Measurements from ENCODE around the gene TUT7.

TUT7 gene

DNA sequence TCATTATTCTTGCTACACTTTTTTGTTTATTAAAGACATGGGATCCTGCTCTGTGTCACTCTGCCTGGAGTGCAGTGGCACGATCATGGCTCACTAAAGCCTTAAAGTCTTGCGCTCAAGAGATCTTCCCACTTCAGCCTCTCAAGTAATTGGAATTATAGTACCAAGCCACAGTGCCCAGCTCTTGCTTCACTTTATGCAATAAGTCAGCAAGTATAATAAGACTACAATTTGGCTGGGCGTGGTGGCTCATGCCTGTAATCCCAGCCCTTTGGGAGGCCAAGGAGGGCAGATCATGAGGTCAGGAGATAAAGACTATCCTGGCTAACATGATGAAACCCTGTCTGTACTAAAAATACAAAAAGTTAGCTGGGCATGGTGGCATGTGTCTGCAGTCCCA is 100.6 kb downstream of the TUT7 start:
- no peak for DNase-seq
- Histone ChIP-seq H3K4me2 (ENCODE audit: insufficient read depth, low read length) (no peak overlapping the region), H4K20me1 (ENCODE audit: insufficient read depth, low read length) (no peaks in the 10 kb centered on the region), H2AFZ (ENCODE audit: low read depth, low read length) (no peak overlapping the region), H3K9me3 (ENCODE audit: insufficient read depth, low read length, severe bottlenecking) (peaks cover 2% of the 10 kb centered on the region), H3K27me3 (ENCODE audit: insufficient read depth, low read length, poor library complexity) (no peaks in the 10 kb centered on the region), H3K4me3 (ENCODE audit: low read depth in 1 of 2, low read length in 2 of 2) (no peak overlapping the region), H3K27ac (ENCODE audit: low read length) (no peak overlapping the region), H3K79me2 (ENCODE audit: insufficient read depth, low read length) (no peaks in the 10 kb centered on the region), H3K4me1 (ENCODE audit: insufficient read depth, low read length) (no peaks in the 10 kb centered on the region), H3K9ac (ENCODE audit: low read depth, low read length) (no peak overlapping the region), H3K36me3 (ENCODE audit: insufficient read depth, low read length) (no peaks in the 10 kb centered on the region)
- ATAC-seq (ENCODE audit: insufficient read depth, low read depth): no peak
- TF ChIP-seq, protein P1, sequence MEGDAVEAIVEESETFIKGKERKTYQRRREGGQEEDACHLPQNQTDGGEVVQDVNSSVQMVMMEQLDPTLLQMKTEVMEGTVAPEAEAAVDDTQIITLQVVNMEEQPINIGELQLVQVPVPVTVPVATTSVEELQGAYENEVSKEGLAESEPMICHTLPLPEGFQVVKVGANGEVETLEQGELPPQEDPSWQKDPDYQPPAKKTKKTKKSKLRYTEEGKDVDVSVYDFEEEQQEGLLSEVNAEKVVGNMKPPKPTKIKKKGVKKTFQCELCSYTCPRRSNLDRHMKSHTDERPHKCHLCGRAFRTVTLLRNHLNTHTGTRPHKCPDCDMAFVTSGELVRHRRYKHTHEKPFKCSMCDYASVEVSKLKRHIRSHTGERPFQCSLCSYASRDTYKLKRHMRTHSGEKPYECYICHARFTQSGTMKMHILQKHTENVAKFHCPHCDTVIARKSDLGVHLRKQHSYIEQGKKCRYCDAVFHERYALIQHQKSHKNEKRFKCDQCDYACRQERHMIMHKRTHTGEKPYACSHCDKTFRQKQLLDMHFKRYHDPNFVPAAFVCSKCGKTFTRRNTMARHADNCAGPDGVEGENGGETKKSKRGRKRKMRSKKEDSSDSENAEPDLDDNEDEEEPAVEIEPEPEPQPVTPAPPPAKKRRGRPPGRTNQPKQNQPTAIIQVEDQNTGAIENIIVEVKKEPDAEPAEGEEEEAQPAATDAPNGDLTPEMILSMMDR (IDR thresholded peaks at IDR 0.05; ENCODE audit: borderline replicate concordance, extremely low read depth, low read length, poor library complexity, severe bottlenecking): no peak
- no peak for TF ChIP-seq EZH2 (IDR thresholded peaks at IDR 0.05; ENCODE audit: borderline replicate concordance, low read depth, low read length, severe bottlenecking)

DNA sequence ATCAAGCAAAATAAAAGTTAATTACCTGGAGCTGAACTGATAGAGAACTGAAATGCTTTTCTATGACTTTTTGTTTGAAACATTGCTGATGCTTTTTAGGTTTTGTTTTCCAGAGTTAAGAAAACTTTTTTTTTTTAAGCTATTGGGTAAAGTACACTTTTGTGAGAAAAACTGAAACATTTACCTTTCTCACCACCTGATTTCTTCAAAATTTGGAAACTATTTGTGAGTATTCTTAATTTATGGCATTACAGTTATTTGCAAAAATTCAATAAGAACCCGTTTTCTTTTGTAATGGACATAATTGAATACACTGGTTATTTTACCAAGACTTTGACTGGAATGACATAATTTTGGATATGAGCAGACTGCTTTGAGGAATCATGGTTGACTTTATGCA is 101.3 kb downstream of the TUT7 start:
- peaks cover 2% of the 10 kb centered on the region for H3K9me3 ChIP-seq (ENCODE audit: insufficient read depth, low read length, severe bottlenecking)
- no peaks in the 10 kb centered on the region for H3K4me1 ChIP-seq (ENCODE audit: insufficient read depth, low read length)
- H3K4me2 ChIP-seq (ENCODE audit: insufficient read depth, low read length): no peak overlapping the region
- H2AFZ ChIP-seq (ENCODE audit: low read depth, low read length): no peak overlapping the region
- no peaks in the 10 kb centered on the region for H4K20me1 ChIP-seq (ENCODE audit: insufficient read depth, low read length)
- no peak overlapping the region for H3K9ac ChIP-seq (ENCODE audit: low read depth, low read length)
- DNase-seq (no peak), ATAC-seq (ENCODE audit: insufficient read depth, low read depth) (no peak)
- H3K27ac ChIP-seq (ENCODE audit: low read length): no peak overlapping the region
- H3K36me3 ChIP-seq (ENCODE audit: insufficient read depth, low read length): no peaks in the 10 kb centered on the region
- TF ChIP-seq EZH2 (IDR thresholded peaks at IDR 0.05; ENCODE audit: borderline replicate concordance, low read depth, low read length, severe bottlenecking): no peak
- TF ChIP-seq, protein P1 (IDR thresholded peaks at IDR 0.05; ENCODE audit: borderline replicate concordance, extremely low read depth, low read length, poor library complexity, severe bottlenecking): no peak
- no peaks in the 10 kb centered on the region for H3K27me3 ChIP-seq (ENCODE audit: insufficient read depth, low read length, poor library complexity)
- no peak overlapping the region for H3K4me3 ChIP-seq (ENCODE audit: low read depth in 1 of 2, low read length in 2 of 2)
- H3K79me2 ChIP-seq (ENCODE audit: insufficient read depth, low read length): no peaks in the 10 kb centered on the region

DNA sequence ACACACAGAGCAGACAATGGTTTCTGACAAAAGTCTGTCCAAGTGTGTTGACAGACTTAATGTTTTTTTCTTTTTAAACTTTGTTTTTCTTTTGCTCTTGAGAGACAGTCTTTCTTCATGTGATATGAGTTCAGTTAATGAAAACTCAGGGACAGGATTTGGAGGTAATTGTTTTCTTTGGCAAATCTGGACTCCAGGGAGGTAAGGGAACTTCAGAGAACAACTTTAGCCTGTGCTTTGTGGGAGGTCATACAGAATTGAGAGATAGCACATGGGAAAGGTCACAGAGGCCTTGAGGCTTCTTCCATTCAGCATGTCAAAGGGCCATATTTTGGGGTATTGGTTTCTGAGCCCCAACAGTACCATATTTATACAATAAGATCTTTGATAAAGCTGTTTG is 104.1 kb downstream of the TUT7 start:
- Histone ChIP-seq H3K4me3 (ENCODE audit: low read depth in 1 of 2, low read length in 2 of 2) (no peak overlapping the region), H3K4me2 (ENCODE audit: insufficient read depth, low read length) (no peak overlapping the region), H3K79me2 (ENCODE audit: insufficient read depth, low read length) (no peaks in the 10 kb centered on the region), H3K27ac (ENCODE audit: low read length) (no peak overlapping the region), H3K27me3 (ENCODE audit: insufficient read depth, low read length, poor library complexity) (no peaks in the 10 kb centered on the region), H4K20me1 (ENCODE audit: insufficient read depth, low read length) (no peaks in the 10 kb centered on the region), H3K36me3 (ENCODE audit: insufficient read depth, low read length) (no peaks in the 10 kb centered on the region), H2AFZ (ENCODE audit: low read depth, low read length) (no peak overlapping the region), H3K4me1 (ENCODE audit: insufficient read depth, low read length) (peaks cover 12% of the 10 kb centered on the region), H3K9ac (ENCODE audit: low read depth, low read length) (no peak overlapping the region), H3K9me3 (ENCODE audit: insufficient read depth, low read length, severe bottlenecking) (peaks cover 2% of the 10 kb centered on the region)
- ATAC-seq (ENCODE audit: insufficient read depth, low read depth) (no peak), DNase-seq (no peak)
- TF ChIP-seq, protein P1 (IDR thresholded peaks at IDR 0.05; ENCODE audit: borderline replicate concordance, extremely low read depth, low read length, poor library complexity, severe bottlenecking): no peak
- no peak for TF ChIP-seq EZH2 (IDR thresholded peaks at IDR 0.05; ENCODE audit: borderline replicate concordance, low read depth, low read length, severe bottlenecking)

DNA sequence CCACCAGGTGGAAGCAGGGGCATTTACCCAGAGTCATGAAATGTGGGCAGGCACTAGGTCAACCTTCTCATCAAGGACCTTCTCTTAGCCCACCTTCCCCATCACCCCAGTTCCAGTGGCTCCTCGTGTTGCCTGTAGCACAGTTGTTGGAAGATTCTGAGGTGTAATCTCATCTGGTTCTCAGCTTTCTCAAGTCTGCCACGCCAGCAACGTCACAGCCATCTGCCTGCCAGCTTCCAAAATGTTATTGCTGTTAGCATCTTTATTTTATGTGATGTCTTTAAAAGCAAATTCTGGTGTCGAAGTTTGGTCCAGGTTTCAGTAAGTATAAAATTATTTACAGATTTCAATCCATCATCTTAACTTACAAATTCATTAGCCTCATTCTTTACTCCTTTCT is 105.5 kb downstream of the TUT7 start:
- Histone ChIP-seq H2AFZ (ENCODE audit: low read depth, low read length) (no peak overlapping the region), H3K27ac (ENCODE audit: low read length) (no peak overlapping the region), H3K79me2 (ENCODE audit: insufficient read depth, low read length) (no peaks in the 10 kb centered on the region), H3K4me1 (ENCODE audit: insufficient read depth, low read length) (peaks cover 12% of the 10 kb centered on the region), H3K9ac (ENCODE audit: low read depth, low read length) (no peak overlapping the region), H3K4me3 (ENCODE audit: low read depth in 1 of 2, low read length in 2 of 2) (no peak overlapping the region), H3K27me3 (ENCODE audit: insufficient read depth, low read length, poor library complexity) (no peaks in the 10 kb centered on the region), H3K36me3 (ENCODE audit: insufficient read depth, low read length) (no peaks in the 10 kb centered on the region), H3K4me2 (ENCODE audit: insufficient read depth, low read length) (no peak overlapping the region), H4K20me1 (ENCODE audit: insufficient read depth, low read length) (no peaks in the 10 kb centered on the region), H3K9me3 (ENCODE audit: insufficient read depth, low read length, severe bottlenecking) (peaks cover 2% of the 10 kb centered on the region)
- no peak for TF ChIP-seq EZH2 (IDR thresholded peaks at IDR 0.05; ENCODE audit: borderline replicate concordance, low read depth, low read length, severe bottlenecking)
- TF ChIP-seq, protein P1 (IDR thresholded peaks at IDR 0.05; ENCODE audit: borderline replicate concordance, extremely low read depth, low read length, poor library complexity, severe bottlenecking): no peak
- ATAC-seq (ENCODE audit: insufficient read depth, low read depth) (no peak), DNase-seq (no peak)

Data from DND-41 (cell line).